HEK293T (cell line): ENCODE data around the gene BCHE.

Source experiments
- FOXM1 ChIP-seq: fragments of 450-650 bp; IDR thresholded peaks from 2 replicates; pipeline ENCODE4 v1.6.1; 2017; ENCODE audit warnings: mild to moderate bottlenecking, borderline replicate concordance
- SP1 ChIP-seq: fragments of 450-650 bp; IDR thresholded peaks from 2 replicates; pipeline ENCODE4 v1.6.1; 2017

DNA sequence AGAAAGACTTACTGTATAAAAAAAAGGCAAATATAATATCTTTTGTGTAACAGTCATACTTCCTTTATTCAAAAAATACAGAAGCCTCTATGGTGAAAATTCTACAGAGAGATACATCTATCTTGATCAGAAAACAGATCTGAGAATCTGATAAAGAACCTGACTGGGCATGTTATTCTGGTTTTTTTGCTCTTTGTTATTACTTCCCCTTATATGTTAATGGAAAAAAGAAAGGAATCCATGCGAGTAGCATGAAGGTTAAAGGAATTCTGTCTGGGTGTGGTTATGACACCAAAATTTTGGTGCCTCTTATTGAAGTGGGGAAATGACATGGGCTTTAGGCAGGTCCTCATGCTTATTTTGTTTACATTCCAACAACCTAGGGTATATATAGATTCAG lies 81.7 kb downstream of the BCHE start:
- TF ChIP-seq FOXM1 (no peak), SP1 (no peak)
